ENCODE results near the gene WDR72.

DNA sequence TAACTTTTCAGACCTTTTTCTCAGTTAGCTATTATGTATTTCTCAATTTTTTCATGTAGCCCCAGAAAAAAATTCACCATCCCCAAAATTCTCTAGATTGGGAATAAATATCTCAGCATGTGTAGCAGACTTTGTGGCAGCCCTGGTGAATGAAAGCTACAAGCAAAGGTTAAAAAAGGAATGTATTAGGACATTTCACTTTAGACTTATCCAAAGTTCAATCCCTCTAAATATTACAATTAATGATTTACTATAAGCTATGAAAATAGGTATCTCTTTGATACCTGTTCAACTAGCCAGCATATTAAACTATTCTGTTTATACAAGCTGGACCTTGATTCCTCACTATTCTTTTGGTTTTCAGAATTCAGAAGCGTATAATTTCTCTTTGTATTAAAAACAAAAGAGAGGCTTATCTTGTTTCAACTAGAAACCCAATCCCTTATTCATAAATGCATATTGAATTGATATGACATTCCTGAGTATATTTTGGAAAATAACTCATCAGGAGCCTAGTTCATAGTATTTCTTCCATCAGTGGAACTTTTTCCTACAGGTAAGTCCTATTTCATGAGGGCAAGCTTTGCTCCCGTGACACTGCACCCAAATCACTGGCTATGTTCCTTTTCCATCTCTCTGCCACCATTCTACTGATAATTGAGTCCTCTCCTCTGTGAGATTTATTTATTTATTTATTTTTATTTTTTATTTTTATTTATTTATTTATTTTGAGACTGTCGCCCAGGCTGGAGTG is 38.0 kb downstream of the WDR72 start:
- TF ChIP-seq GATA3 (IDR thresholded peaks at IDR 0.05; ENCODE audit: low read depth, low read length), result no peak
- no peak for TF ChIP-seq GATA2 (IDR thresholded peaks at IDR 0.05; ENCODE audit: low read depth, low read length)

Data from SH-SY5Y (cell line).